CD4-positive, alpha-beta memory T cell (primary cell): ENCODE measurements around the gene TOX3. TPM values are rescaled to one million over a fixed set of nuclear protein-coding genes. Genes with fewer than 3 reads are reported as not detected.

ENCODE experiments used
- CTCF ChIA-PET: fragments of 350-600 bp; sonication (Branson Sonifier 250); formaldehyde crosslinking; loops from one replicate; lab custom pipeline; 2021; ENCODE audit warnings: inconsistent platforms; ENCODE audit not compliant: partially characterized antibody; lab: Charles Lee
- POLR2A ChIA-PET: fragments of 350-600 bp; sonication (Branson Sonifier 250); formaldehyde crosslinking; loops from one replicate; lab custom pipeline; 2021; ENCODE audit not compliant: partially characterized antibody; lab: Charles Lee
- DNase-seq, 5 donors: peaks; one replicate each; pipeline versions ENCODE4 v3.0.0 to v3.0.0-alpha.2; 2020 to 2022; ENCODE audit warnings: mixed read lengths in 1 of 5
- H3K27ac ChIP-seq: one replicate; pipeline ENCODE4 v1.7.0; 2013; ENCODE audit warnings: low read depth, low read length
- H3K27me3 ChIP-seq: 2 replicates; pipeline ENCODE4 v1.7.0; 2013; ENCODE audit warnings: mild to moderate bottlenecking, low read length, moderate library complexity; ENCODE audit not compliant: insufficient read depth
- H3K36me3 ChIP-seq: 2 replicates; pipeline ENCODE4 v1.7.0; 2013; ENCODE audit warnings: mild to moderate bottlenecking, low read length, moderate library complexity; ENCODE audit not compliant: insufficient read depth
- H3K4me1 ChIP-seq: 2 replicates; pipeline ENCODE4 v1.7.0; 2013; ENCODE audit warnings: mild to moderate bottlenecking, low read length, moderate library complexity; ENCODE audit not compliant: insufficient read depth
- H3K4me3 ChIP-seq, 2 donors: one replicate each; pipeline ENCODE4 v1.7.0; 2013; ENCODE audit warnings: low read length in 2 of 2, mild to moderate bottlenecking in 1 of 2
- H3K9me3 ChIP-seq, 2 donors: one replicate each; pipeline ENCODE4 v1.7.0; 2013; ENCODE audit warnings: low read length in 2 of 2, control low read depth in 1 of 2; ENCODE audit not compliant: control insufficient read depth in 1 of 2
- H3K27ac Mint-ChIP-seq, 7 donors: one replicate each; pipeline ENCODE4 v1.8.0; 2020 to 2021; ENCODE audit warnings: mixed read lengths in 7 of 7, mild to moderate bottlenecking in 6 of 7, inconsistent platforms in 3 of 7, moderate library complexity in 3 of 7
- H3K27me3 Mint-ChIP-seq, 2 donors: one replicate each; pipeline ENCODE4 v1.8.0; 2020 to 2021; ENCODE audit warnings: mixed read lengths in 2 of 2
- H3K36me3 Mint-ChIP-seq, 2 donors: one replicate each; pipeline ENCODE4 v1.8.0; 2020 to 2021; ENCODE audit warnings: mixed read lengths in 2 of 2, inconsistent platforms in 1 of 2, mild to moderate bottlenecking in 1 of 2
- H3K4me1 Mint-ChIP-seq, 4 donors: one replicate each; pipeline ENCODE4 v1.8.0; 2020 to 2021; ENCODE audit warnings: mixed read lengths in 4 of 4, mild to moderate bottlenecking in 1 of 4
- H3K4me3 Mint-ChIP-seq, 8 donors: one replicate each; pipeline ENCODE4 v1.8.0; 2020 to 2021; ENCODE audit warnings: mixed read lengths in 8 of 8, mild to moderate bottlenecking in 7 of 8, moderate library complexity in 6 of 8, inconsistent platforms in 3 of 8
- H3K9me3 Mint-ChIP-seq, 8 donors: one replicate each; pipeline ENCODE4 v1.8.0; 2020 to 2021; ENCODE audit warnings: mixed read lengths in 8 of 8, mild to moderate bottlenecking in 5 of 8, inconsistent platforms in 3 of 8, moderate library complexity in 1 of 8
- intact Hi-C: fragments of 100-400 bp; cut with micrococcal nuclease; formaldehyde crosslinking; loops from one replicate; pipeline ENCODE4 v1.15.1; 2023
- polyA plus RNA-seq, 2 donors: library from polyadenylated mRNA; unstranded; fragments of 300-500 nt; fragmentation: Illumina TruSeq; gene quantifications; one replicate each; pipeline ENCODE4 v1.2.3, GENCODE V29; 2021
- total RNA-seq, 2 experiments: library from RNA; stranded (reverse); gene quantifications; one replicate each; pipeline ENCODE4 v1.2.3, GENCODE V29; 2021

The TOX3 gene
- total and polyA plus RNA-seq, 4 experiments from 2014 or later: 0.13 TPM; not detected in 3

DNA sequence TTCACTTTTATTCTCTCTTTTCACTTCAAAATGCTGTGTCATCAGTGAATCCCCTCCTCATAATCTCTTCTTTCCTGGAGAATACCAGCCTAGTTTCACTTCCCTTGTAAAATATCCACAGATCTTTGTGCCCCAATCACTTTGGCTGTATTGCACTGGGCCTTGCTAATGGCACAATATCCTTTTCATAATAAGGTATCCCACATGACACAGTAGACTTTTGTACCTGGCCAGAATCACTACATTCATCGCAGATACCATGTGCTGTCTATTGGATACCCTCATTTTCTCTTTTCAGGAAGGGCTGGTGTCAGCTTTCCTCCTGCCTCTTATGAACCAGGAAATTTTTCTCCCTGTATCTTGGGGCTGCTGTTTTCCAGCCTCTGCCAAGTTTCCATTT is 25.7 kb upstream of the TOX3 start:
- CTCF ChIA-PET: no interaction called here
- H3K4me3 Mint-ChIP-seq: no peak overlapping the region

DNA sequence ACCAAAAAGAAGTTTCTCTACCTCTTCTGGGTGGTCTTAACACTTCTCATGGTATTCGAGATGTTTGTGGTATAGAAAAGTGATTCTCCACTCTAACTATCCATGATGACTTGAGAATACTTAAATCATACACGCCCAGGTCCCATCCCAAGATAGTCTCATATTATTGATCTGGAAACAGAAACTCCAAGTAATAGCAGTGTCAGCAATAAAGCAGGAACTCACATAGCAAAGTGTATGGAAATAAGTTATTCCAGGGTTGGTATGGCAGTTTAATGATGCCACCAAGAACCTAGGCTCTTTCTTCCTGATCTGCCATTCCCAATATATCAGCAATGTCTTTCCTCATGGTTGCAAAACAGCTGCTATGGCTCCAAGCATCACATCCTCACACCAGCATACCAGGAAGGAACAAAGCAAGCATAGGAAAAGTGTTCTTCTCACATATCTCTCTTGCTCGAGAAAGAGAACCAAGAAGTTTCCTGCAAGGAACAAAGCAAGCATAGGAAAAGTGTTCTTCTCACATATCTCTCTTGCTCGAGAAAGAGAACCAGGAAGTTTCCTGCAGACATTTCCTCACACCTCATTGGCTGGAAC is 23.6 kb upstream of the TOX3 start:
- CTCF ChIA-PET: interaction anchor here (0.8 kb wide), 1 partner anchor 11 kb away, joined by 4 read pairs; no protein-coding TSS in a partner anchor
- no peak overlapping the region for H3K4me3 Mint-ChIP-seq

More for the DNA sequence above, 25.7 kb upstream of the TOX3 start:
- POLR2A ChIA-PET: no interaction called here
- H3K4me3 ChIP-seq: no peak overlapping the region
- Mint-ChIP-seq H3K36me3 (no peaks in the 10 kb centered on the region), H3K4me1 (no peaks in the 10 kb centered on the region), H3K9me3 (peaks cover 0 to 4% (median 1%) of the 10 kb centered on the region in 8 donors), H3K27ac (no peak overlapping the region), H3K27me3 (no peaks in the 10 kb centered on the region)
- H3K27me3 ChIP-seq: no peaks in the 10 kb centered on the region
- DNase-seq: no peak
- intact Hi-C loops: no loop called here
- no peaks in the 10 kb centered on the region for H3K4me1 ChIP-seq
- no peak overlapping the region for H3K27ac ChIP-seq
- no peaks in the 10 kb centered on the region for H3K9me3 ChIP-seq
- H3K36me3 ChIP-seq: no peaks in the 10 kb centered on the region

DNA sequence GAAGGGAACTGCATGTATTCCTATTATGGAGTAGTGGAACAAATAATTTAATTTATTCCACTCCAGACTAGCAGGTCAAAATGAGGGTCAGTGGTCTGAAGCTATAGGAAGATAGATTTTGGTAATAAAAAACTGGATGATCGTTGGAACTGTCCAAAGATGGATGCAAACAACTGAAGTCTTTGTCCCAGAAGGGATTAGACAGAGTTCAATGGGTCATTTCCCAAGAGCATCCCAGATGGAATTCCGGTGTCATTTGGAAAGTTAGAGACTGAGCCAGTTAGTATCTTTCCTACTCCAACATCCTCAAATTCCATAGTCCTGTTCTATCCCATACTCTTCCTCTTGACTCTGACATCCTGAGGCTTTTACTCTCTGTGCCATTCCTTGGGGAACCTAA is 22.8 kb upstream of the TOX3 start:
- intact Hi-C loops: no loop called here
- no peaks in the 10 kb centered on the region for H3K4me1 ChIP-seq
- Mint-ChIP-seq H3K9me3 (peaks cover 0 to 9% (median 5%) of the 10 kb centered on the region in 8 donors), H3K27ac (no peak overlapping the region), H3K4me1 (no peaks in the 10 kb centered on the region), H3K4me3 (no peak overlapping the region), H3K36me3 (no peaks in the 10 kb centered on the region), H3K27me3 (no peaks in the 10 kb centered on the region)
- POLR2A ChIA-PET: no interaction called here
- H3K9me3 ChIP-seq: no peaks in the 10 kb centered on the region
- no peak overlapping the region for H3K27ac ChIP-seq
- no peaks in the 10 kb centered on the region for H3K36me3 ChIP-seq
- CTCF ChIA-PET: interaction anchor here (1.5 kb wide), 1 partner anchor 10 kb away, joined by 3 read pairs; no protein-coding TSS in a partner anchor
- H3K4me3 ChIP-seq: no peak overlapping the region
- no peak for DNase-seq
- no peaks in the 10 kb centered on the region for H3K27me3 ChIP-seq

More for the DNA sequence above, 23.6 kb upstream of the TOX3 start:
- Histone ChIP-seq H3K4me1 (no peaks in the 10 kb centered on the region), H3K36me3 (no peaks in the 10 kb centered on the region), H3K27me3 (no peaks in the 10 kb centered on the region), H3K4me3 (no peak overlapping the region), H3K9me3 (no peaks in the 10 kb centered on the region), H3K27ac (no peak overlapping the region)
- Mint-ChIP-seq H3K27me3 (no peaks in the 10 kb centered on the region), H3K36me3 (no peaks in the 10 kb centered on the region), H3K27ac (no peak overlapping the region), H3K4me1 (no peaks in the 10 kb centered on the region), H3K9me3 (peaks cover 0 to 8% (median 5%) of the 10 kb centered on the region in 8 donors)
- intact Hi-C loops: no loop called here
- POLR2A ChIA-PET: no interaction called here
- no peak for DNase-seq

DNA sequence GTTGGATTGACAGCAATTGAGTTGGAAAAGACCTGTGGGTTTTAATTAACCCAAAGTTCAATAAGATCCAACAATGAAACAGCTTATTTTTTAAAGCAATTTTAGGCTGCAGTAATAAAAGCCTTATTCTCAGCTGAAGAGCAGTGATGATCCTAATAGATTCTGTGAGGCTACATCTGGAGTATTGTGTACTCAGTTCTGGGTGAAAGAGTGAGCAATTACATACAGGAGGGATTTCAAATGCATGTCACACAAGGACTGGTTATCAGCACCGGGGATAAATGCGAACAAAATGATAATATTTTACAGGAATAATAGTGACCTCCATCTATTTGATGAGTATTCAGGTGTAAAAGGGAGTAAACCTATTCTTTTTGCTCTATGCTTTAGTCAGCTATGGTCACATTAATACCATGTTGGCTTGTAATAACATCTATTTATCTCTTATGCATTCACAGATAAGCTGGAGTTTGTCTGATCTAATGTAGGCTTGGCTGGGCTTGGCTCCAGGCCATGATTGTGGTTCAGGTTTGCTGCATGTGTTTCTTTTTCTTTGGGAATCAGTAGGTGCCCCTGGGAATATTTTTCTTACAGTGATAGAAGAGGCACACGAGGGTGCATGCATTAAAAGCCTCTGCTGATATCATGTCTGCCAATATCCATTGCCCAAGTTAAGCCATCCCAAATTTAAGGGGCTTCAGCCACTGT is 22.2 kb upstream of the TOX3 start:
- Mint-ChIP-seq H3K27ac (no peak overlapping the region), H3K9me3 (peaks cover 0 to 9% (median 7%) of the 10 kb centered on the region in 8 donors), H3K4me1 (no peaks in the 10 kb centered on the region), H3K36me3 (no peaks in the 10 kb centered on the region), H3K27me3 (no peaks in the 10 kb centered on the region), H3K4me3 (no peak overlapping the region)
- no peaks in the 10 kb centered on the region for H3K36me3 ChIP-seq
- H3K4me3 ChIP-seq: no peak overlapping the region
- intact Hi-C loops: no loop called here
- no peaks in the 10 kb centered on the region for H3K27me3 ChIP-seq
- no peaks in the 10 kb centered on the region for H3K9me3 ChIP-seq
- DNase-seq: no peak
- H3K27ac ChIP-seq: no peak overlapping the region
- no peaks in the 10 kb centered on the region for H3K4me1 ChIP-seq
- ChIA-PET POLR2A (no interaction called here), CTCF (interaction anchor here (1.5 kb wide), 1 partner anchor 9 kb away, joined by 3 read pairs; no protein-coding TSS in a partner anchor)

DNA sequence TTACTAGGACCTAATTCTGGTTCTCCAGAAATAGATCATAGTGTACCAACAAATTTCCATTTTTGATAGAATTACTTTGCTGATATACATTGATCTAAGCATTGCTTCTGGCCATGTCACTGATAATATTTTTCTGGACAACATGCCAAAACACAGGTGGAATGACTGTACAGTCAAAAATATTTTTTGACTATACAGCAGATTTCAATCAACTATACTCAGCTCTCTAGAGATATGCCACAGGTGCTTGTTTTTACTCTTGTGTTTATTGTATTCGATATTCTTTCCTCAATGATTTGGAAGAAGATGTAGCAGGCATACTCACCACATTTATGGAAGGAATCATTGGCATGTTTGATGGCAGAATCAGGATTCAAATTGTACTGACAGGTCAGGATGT is 21.6 kb upstream of the TOX3 start:
- CTCF ChIA-PET: interaction anchor here (1.5 kb wide), 1 partner anchor 8 kb away, joined by 3 read pairs; no protein-coding TSS in a partner anchor
- intact Hi-C loops: no loop called here
- H3K27me3 ChIP-seq: no peaks in the 10 kb centered on the region
- no peaks in the 10 kb centered on the region for H3K36me3 ChIP-seq
- H3K4me1 Mint-ChIP-seq: no peaks in the 10 kb centered on the region
- H3K4me1 ChIP-seq: no peaks in the 10 kb centered on the region
- H3K27ac ChIP-seq: no peak overlapping the region
- no peaks in the 10 kb centered on the region for H3K9me3 ChIP-seq
- H3K9me3 Mint-ChIP-seq: peaks cover 0 to 12% (median 7%) of the 10 kb centered on the region in 8 donors
- no peak for DNase-seq
- no peaks in the 10 kb centered on the region for H3K27me3 Mint-ChIP-seq
- no peak overlapping the region for H3K4me3 ChIP-seq
- H3K27ac Mint-ChIP-seq: no peak overlapping the region
- no peak overlapping the region for H3K4me3 Mint-ChIP-seq
- POLR2A ChIA-PET: no interaction called here
- H3K36me3 Mint-ChIP-seq: no peaks in the 10 kb centered on the region

DNA sequence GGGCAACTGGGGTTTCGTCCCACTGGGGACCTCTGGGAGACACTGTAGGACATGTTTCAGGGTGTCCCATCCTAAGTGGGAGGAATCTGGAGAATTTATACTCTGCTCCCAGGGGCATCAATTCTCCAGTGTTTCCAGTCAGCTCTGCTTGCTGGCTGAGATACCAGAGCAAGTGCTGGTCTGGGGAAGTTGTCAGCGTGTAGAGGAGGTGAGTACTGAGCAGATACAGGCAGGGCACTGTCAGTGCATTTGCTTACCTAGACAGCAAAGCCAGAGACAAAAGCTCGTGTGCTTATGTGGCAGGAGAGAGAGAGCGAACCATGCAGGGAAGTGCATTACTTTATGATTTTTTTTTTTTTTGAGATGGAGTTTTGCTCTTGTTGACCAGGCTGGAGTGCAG is 20.2 kb upstream of the TOX3 start:
- Histone ChIP-seq H3K27me3 (no peaks in the 10 kb centered on the region), H3K4me1 (no peaks in the 10 kb centered on the region), H3K4me3 (no peak overlapping the region), H3K27ac (no peak overlapping the region), H3K36me3 (no peaks in the 10 kb centered on the region), H3K9me3 (no peaks in the 10 kb centered on the region)
- intact Hi-C loops: no loop called here
- H3K27me3 Mint-ChIP-seq: no peaks in the 10 kb centered on the region
- H3K9me3 Mint-ChIP-seq: peaks cover 0 to 12% (median 6%) of the 10 kb centered on the region in 8 donors
- CTCF ChIA-PET: no interaction called here
- no peak overlapping the region for H3K4me3 Mint-ChIP-seq
- H3K36me3 Mint-ChIP-seq: no peaks in the 10 kb centered on the region
- POLR2A ChIA-PET: no interaction called here
- no peak overlapping the region for H3K27ac Mint-ChIP-seq
- no peaks in the 10 kb centered on the region for H3K4me1 Mint-ChIP-seq
- no peak for DNase-seq

DNA sequence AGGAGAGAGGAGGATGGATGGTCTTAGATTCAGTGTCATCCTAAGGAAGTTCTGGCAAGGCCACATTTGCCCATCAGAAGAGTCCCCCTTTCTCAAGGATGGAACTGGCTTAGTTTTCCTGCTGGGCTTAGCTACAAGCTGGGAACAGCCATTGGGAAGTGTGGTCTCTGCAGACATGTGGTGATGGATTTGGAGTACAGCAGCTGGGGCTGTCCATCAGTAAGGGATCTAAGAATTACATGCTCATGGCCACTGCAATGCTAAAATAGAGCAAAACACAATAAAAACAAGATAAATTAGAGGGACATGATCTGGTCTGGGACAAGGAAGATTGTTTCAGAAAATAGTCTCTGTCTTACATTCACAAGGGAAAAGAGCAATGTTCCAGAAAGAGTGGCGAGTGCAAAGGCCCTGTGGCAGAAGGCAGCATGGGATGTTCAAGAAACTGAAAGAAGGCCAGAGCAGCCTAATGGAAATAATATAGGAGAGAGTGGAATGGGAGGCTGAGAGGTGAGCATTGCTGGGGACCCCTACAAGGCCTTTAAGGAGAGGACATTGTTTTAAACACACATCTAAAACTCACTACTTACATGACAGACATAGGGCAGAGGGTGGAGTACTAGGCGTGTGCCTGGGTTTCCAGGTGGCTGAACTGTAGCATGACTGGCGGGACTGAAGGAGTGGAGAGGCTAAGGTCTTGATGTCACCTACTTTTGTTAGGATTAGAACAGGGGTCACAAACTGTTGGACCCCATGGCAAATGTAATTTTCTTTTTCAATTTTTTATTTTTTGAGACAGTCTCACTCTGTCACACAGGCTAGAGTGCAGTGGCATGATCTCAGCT is 17.0 kb upstream of the TOX3 start:
- Histone ChIP-seq H3K9me3 (no peaks in the 10 kb centered on the region), H3K27me3 (no peaks in the 10 kb centered on the region), H3K27ac (no peak overlapping the region), H3K36me3 (no peaks in the 10 kb centered on the region), H3K4me3 (no peak overlapping the region), H3K4me1 (no peaks in the 10 kb centered on the region)
- no peak for DNase-seq
- intact Hi-C loops: no loop called here
- ChIA-PET POLR2A (no interaction called here), CTCF (no interaction called here)
- Mint-ChIP-seq H3K9me3 (peaks cover 0 to 12% (median 4%) of the 10 kb centered on the region in 8 donors), H3K4me1 (no peaks in the 10 kb centered on the region), H3K4me3 (no peak overlapping the region), H3K36me3 (no peaks in the 10 kb centered on the region), H3K27me3 (no peaks in the 10 kb centered on the region), H3K27ac (no peak overlapping the region)
